Gastrocnemius medialis (tissue), 4 donors: Measurements from ENCODE around the gene B4GALT6. TPM values are rescaled to one million over a fixed set of nuclear protein-coding genes. Genes with fewer than 3 reads are reported as not detected.

Source experiments
- ATAC-seq, 2 donors: fragments of 150-250 bp; one replicate each; pipeline ENCODE4 v1.9.1; 2016
- DNase-seq, 2 donors: peaks; one replicate each; pipeline ENCODE4 v3.0.0-alpha.2; 2019
- H3K27ac ChIP-seq, 4 donors: fragments of 200-600 bp; sonication (generic); 1 replicate in 1 of 4; 2 replicates in 3 of 4; pipeline ENCODE4 v1.5.1; 2016 to 2018; ENCODE audit warnings: mild to moderate bottlenecking in 2 of 4, moderate library complexity in 1 of 4
- H3K27me3 ChIP-seq, 3 donors: fragments of 200-600 bp; sonication (generic) in 2 of 3; 1 replicate in 1 of 3; 2 replicates in 2 of 3; pipeline versions ENCODE4 v1.5.1 to v1.6.0; 2016 to 2019; ENCODE audit warnings: mild to moderate bottlenecking in 1 of 3, moderate library complexity in 1 of 3
- H3K36me3 ChIP-seq, 2 donors: fragments of 200-600 bp; sonication (generic) in 1 of 2; one replicate each; pipeline ENCODE4 v1.5.1; 2017 to 2018
- H3K4me1 ChIP-seq, 2 donors: fragments of 200-600 bp; sonication (generic) in 1 of 2; one replicate each; pipeline ENCODE4 v1.5.1; 2016 to 2017; ENCODE audit warnings: mild to moderate bottlenecking in 2 of 2
- H3K4me3 ChIP-seq, 4 donors: fragments of 200-600 bp; sonication (generic) in 3 of 4; 1 replicate in 1 of 4; 2 replicates in 3 of 4; pipeline ENCODE4 v1.5.1; 2016 to 2019; ENCODE audit warnings: mild to moderate bottlenecking in 2 of 4
- H3K9me3 ChIP-seq, 3 donors: fragments of 200-600 bp; sonication (generic) in 2 of 3; 1 replicate in 1 of 3; 2 replicates in 2 of 3; pipeline ENCODE4 v1.5.1; 2016 to 2019
- CTCF ChIP-seq, 5 experiments: fragments of 450-650 bp in 3 of 5; fragments of 200-600 bp in 2 of 5; sonication (generic) in 2 of 5; IDR thresholded peaks in 4 of 5; conservative IDR thresholded peaks in 1 of 5; 1 replicate in 4 of 5; 2 replicates in 1 of 5; pipeline ENCODE4 v1.5.1; 2016 to 2019; ENCODE audit warnings: antibody characterized with exemption in 5 of 5, mild to moderate bottlenecking in 3 of 5, moderate library complexity in 3 of 5
- POLR2A ChIP-seq, 2 donors: fragments of 450-650 bp; IDR thresholded peaks; one replicate each; pipeline ENCODE4 v1.6.1; 2017; ENCODE audit warnings: antibody characterized with exemption in 2 of 2, mild to moderate bottlenecking in 2 of 2, moderate library complexity in 2 of 2
- in situ Hi-C, 4 donors: fragments of 200-750 bp; cut with MboI; loops; one replicate each; pipeline versions ENCODE4 v1.15.0 to v1.8.0; 2017; ENCODE audit warnings: low sequenced_read_pairs in 4 of 4
- intact Hi-C: fragments of 100-400 bp; cut with DNase I; formaldehyde crosslinking; loops from one replicate; pipeline ENCODE4 v1.15.1; 2023; ENCODE audit warnings: low total_unique reads
- total RNA-seq, 4 donors: library from RNA; depleted of rRNA; stranded (reverse); fragments of >200 nt; gene quantifications; one replicate each; pipeline versions ENCODE4 v1.1.0 to v1.2.3, GENCODE V29; 2016

B4GALT6 gene
- total RNA-seq, 4 donors from 2014 or later, result 0.85 to 2.9 (median 1.9) TPM

- H3K27me3 ChIP-seq, result no peaks in the 10 kb centered on the region
- H3K27ac ChIP-seq, result peak overlapping the region; percentile 23 to 60 (median 55)
- DNase-seq, result no peak
- H3K4me3 ChIP-seq, result peak overlapping the region in 1 of 4 donors; percentile 5
- in situ Hi-C loops (no loop called here), intact Hi-C loops (no loop called here)
- H3K36me3 ChIP-seq, result no peaks in the 10 kb centered on the region
- peak; percentile 85 to 88 for ATAC-seq
- H3K9me3 ChIP-seq, result no peaks in the 10 kb centered on the region
- H3K4me1 ChIP-seq, result peaks cover 4 to 7% of the 10 kb centered on the region in 2 donors
- TF ChIP-seq CTCF (IDR thresholded peaks at IDR 0.05 in 4 of 5, conservative IDR thresholded peaks at IDR 0.05 in 1 of 5), result no peak
These were observed 25.5 kb downstream of the B4GALT6 start for GRCh38 chr18:31658670-31659575.

GRCh38 chr18:31657823-31658669 lies 26.3 kb downstream of the B4GALT6 start:
- Histone ChIP-seq H3K27ac (peak overlapping the region; percentile 23 to 60 (median 55)), H3K27me3 (no peaks in the 10 kb centered on the region), H3K9me3 (no peaks in the 10 kb centered on the region), H3K4me3 (peak overlapping the region in 1 of 4 donors; percentile 5), H3K36me3 (no peaks in the 10 kb centered on the region), H3K4me1 (peaks cover 4 to 7% of the 10 kb centered on the region in 2 donors)
- in situ Hi-C loops, result no loop called here
- intact Hi-C loops, result no loop called here
- peak; percentile 86 to 91 for ATAC-seq
- no peak for TF ChIP-seq CTCF (IDR thresholded peaks at IDR 0.05 in 4 of 5, conservative IDR thresholded peaks at IDR 0.05 in 1 of 5)
- peak; percentile 38 to 59 for DNase-seq

GRCh38 chr18:31656754-31657153 lies 27.6 kb downstream of the B4GALT6 start:
- Histone ChIP-seq H3K9me3 (no peaks in the 10 kb centered on the region), H3K4me1 (peaks cover 4 to 7% of the 10 kb centered on the region in 2 donors), H3K27ac (no peak overlapping the region), H3K4me3 (no peak overlapping the region), H3K27me3 (no peaks in the 10 kb centered on the region), H3K36me3 (no peaks in the 10 kb centered on the region)
- no peak for ATAC-seq
- TF ChIP-seq POLR2A (IDR thresholded peaks at IDR 0.05), result no peak
- TF ChIP-seq CTCF (IDR thresholded peaks at IDR 0.05 in 4 of 5, conservative IDR thresholded peaks at IDR 0.05 in 1 of 5), result no peak
- in situ Hi-C loops, result no loop called here
- DNase-seq, result no peak
- intact Hi-C loops, result no loop called here

GRCh38 chr18:31655354-31655753 lies 29.0 kb downstream of the B4GALT6 start:
- H3K4me1 ChIP-seq, result peaks cover 4 to 7% of the 10 kb centered on the region in 2 donors
- H3K9me3 ChIP-seq, result no peaks in the 10 kb centered on the region
- no peak for ATAC-seq
- H3K4me3 ChIP-seq, result no peak overlapping the region
- intact Hi-C loops (no loop called here), in situ Hi-C loops (no loop called here)
- no peaks in the 10 kb centered on the region for H3K27me3 ChIP-seq
- H3K27ac ChIP-seq, result no peak overlapping the region
- no peaks in the 10 kb centered on the region for H3K36me3 ChIP-seq
- TF ChIP-seq POLR2A (IDR thresholded peaks at IDR 0.05), result no peak
- TF ChIP-seq CTCF (IDR thresholded peaks at IDR 0.05 in 4 of 5, conservative IDR thresholded peaks at IDR 0.05 in 1 of 5), result no peak
- no peak for DNase-seq
